ENCODE data around the gene MYLK3. TPM values are rescaled to one million over a fixed set of nuclear protein-coding genes. Genes with fewer than 3 reads are reported as not detected.

The MYLK3 gene
- total RNA-seq, 4 donors from 2014 or later = 0.11 to 0.86 (median 0.19) TPM; not detected in 1

- DNase-seq (ENCODE audit: low spot score in 2 of 2) = no peak
- WGBS, 2 donors = 89 to 92% methylated on average over 2 of the region's 2 CpGs
- intact Hi-C loops (cut with DNase I; ENCODE audit: low total_unique reads) = no loop called here
- H3K4me3 ChIP-seq (ENCODE audit: low read depth, poor library complexity, severe bottlenecking) = no peak overlapping the region
- TF ChIP-seq, protein P1, sequence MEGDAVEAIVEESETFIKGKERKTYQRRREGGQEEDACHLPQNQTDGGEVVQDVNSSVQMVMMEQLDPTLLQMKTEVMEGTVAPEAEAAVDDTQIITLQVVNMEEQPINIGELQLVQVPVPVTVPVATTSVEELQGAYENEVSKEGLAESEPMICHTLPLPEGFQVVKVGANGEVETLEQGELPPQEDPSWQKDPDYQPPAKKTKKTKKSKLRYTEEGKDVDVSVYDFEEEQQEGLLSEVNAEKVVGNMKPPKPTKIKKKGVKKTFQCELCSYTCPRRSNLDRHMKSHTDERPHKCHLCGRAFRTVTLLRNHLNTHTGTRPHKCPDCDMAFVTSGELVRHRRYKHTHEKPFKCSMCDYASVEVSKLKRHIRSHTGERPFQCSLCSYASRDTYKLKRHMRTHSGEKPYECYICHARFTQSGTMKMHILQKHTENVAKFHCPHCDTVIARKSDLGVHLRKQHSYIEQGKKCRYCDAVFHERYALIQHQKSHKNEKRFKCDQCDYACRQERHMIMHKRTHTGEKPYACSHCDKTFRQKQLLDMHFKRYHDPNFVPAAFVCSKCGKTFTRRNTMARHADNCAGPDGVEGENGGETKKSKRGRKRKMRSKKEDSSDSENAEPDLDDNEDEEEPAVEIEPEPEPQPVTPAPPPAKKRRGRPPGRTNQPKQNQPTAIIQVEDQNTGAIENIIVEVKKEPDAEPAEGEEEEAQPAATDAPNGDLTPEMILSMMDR (IDR thresholded peaks at IDR 0.05) = no peak
- no peak for TF ChIP-seq POLR2A (IDR thresholded peaks at IDR 0.05)
These were observed 46.1 kb downstream of the MYLK3 start for GRCh38 chr16:46702030-46702429.

DNA sequence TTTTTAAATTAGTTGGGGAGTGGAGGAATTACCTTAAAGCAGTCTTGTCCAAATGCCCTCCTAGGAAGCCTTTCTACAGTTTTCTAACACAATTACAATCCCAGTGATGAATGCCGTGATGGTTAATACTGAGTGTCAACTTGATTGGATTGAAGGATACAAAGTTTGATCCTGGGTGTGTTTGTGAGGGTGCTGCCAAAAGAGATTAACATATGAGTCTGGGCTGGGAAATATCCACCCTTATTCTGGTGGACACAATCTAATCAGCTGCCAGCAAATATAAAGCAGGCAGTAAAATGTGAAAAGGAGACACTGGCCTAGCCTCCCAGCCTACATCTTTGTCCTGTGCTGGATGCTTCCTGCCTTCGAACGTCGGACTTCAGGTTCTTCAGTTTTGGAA lies 46.5 kb downstream of the MYLK3 start:
- 87 to 91% methylated on average over 4 of the region's 4 CpGs for WGBS, 2 donors
- no peak for DNase-seq (ENCODE audit: low spot score in 2 of 2)
- TF ChIP-seq POLR2A (IDR thresholded peaks at IDR 0.05) = no peak
- TF ChIP-seq, protein P1 (IDR thresholded peaks at IDR 0.05) = no peak
- H3K4me3 ChIP-seq (ENCODE audit: low read depth, poor library complexity, severe bottlenecking) = no peak overlapping the region
- intact Hi-C loops (cut with DNase I; ENCODE audit: low total_unique reads) = no loop called here

GRCh38 chr16:46700048-46700447 lies 48.1 kb downstream of the MYLK3 start:
- WGBS, 2 donors = 95 to 96% methylated on average over 3 of the region's 3 CpGs
- no peak for TF ChIP-seq POLR2A (IDR thresholded peaks at IDR 0.05)
- TF ChIP-seq, protein P1 (IDR thresholded peaks at IDR 0.05) = no peak
- intact Hi-C loops (cut with DNase I; ENCODE audit: low total_unique reads) = no loop called here

GRCh38 chr16:46696957-46697356 lies 51.2 kb downstream of the MYLK3 start:
- TF ChIP-seq, protein P1 (IDR thresholded peaks at IDR 0.05) = no peak
- TF ChIP-seq POLR2A (IDR thresholded peaks at IDR 0.05) = no peak
- no peak for DNase-seq (ENCODE audit: low spot score in 2 of 2)
- WGBS, 2 donors = 78 to 84% methylated on average over 3 of the region's 3 CpGs
- intact Hi-C loops (cut with DNase I; ENCODE audit: low total_unique reads) = no loop called here
- H3K4me3 ChIP-seq (ENCODE audit: low read depth, poor library complexity, severe bottlenecking) = no peak overlapping the region

More at GRCh38 chr16:46700048-46700447, 48.1 kb downstream of the MYLK3 start:
- no peak for DNase-seq (ENCODE audit: low spot score in 2 of 2)
- H3K4me3 ChIP-seq (ENCODE audit: low read depth, poor library complexity, severe bottlenecking) = no peak overlapping the region

GRCh38 chr16:46695937-46696336 lies 52.2 kb downstream of the MYLK3 start:
- no peak overlapping the region for H3K4me3 ChIP-seq (ENCODE audit: low read depth, poor library complexity, severe bottlenecking)
- intact Hi-C loops (cut with DNase I; ENCODE audit: low total_unique reads) = no loop called here
- no peak for TF ChIP-seq POLR2A (IDR thresholded peaks at IDR 0.05)
- TF ChIP-seq, protein P1 (IDR thresholded peaks at IDR 0.05) = no peak
- DNase-seq (ENCODE audit: low spot score in 2 of 2) = no peak
- WGBS, 2 donors = 92 to 93% methylated on average over 5 of the region's 5 CpGs

DNA sequence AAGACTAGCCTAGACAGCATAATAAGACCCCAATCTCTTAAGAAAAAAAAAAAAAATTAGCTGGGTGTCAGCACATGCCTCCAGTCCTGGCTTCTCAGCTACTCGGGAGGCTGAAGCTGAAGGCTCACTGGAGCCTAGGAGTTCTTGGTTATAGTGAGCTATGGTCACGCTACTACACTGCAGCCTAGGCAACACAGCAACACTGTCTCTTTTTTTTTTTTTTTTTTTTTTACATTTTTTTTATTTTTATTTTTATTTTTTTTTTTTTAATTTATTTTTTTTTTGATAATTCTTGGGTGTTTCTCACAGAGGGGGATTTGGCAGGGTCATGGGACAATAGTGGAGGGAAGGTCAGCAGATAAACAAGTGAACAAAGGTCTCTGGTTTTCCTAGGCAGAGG lies 54.5 kb downstream of the MYLK3 start:
- no peak overlapping the region for H3K4me3 ChIP-seq (ENCODE audit: low read depth, poor library complexity, severe bottlenecking)
- TF ChIP-seq, protein P1 (IDR thresholded peaks at IDR 0.05) = no peak
- no peak for TF ChIP-seq POLR2A (IDR thresholded peaks at IDR 0.05)
- WGBS, 2 donors = 93 to 95% methylated on average over 2 of the region's 2 CpGs
- no peak for DNase-seq (ENCODE audit: low spot score in 2 of 2)
- intact Hi-C loops (cut with DNase I; ENCODE audit: low total_unique reads) = no loop called here

Measured in lower leg skin (tissue), 4 donors.